ENCODE results near the gene KDELR3. TPM values are rescaled to one million over a fixed set of nuclear protein-coding genes. Genes with fewer than 3 reads are reported as not detected.

The KDELR3 gene
- polyA plus RNA-seq, 2 donors, result 1.0 to 1.3 TPM

GRCh38 chr22:38505541-38506117, 37.7 kb downstream of the KDELR3 start:
- 0% methylated on average over 39 to 69 of the region's 69 CpGs for WGBS, 2 donors
- Histone ChIP-seq H3K9me3 (ENCODE audit: control insufficient read depth in 2 of 2, insufficient read depth in 1 of 2, low read depth in 1 of 2, low read length in 1 of 2) (no peaks in the 10 kb centered on the region), H3K4me3 (ENCODE audit: low read depth in 1 of 2, low read length in 2 of 2) (peak overlapping the region; percentile 83 to 94), H3K4me1 (ENCODE audit: control insufficient read depth in 2 of 2, insufficient read depth in 2 of 2, low read length in 1 of 2) (peaks cover 0 to 6% of the 10 kb centered on the region in 2 donors), H3K36me3 (ENCODE audit: control insufficient read depth in 2 of 2, insufficient read depth in 2 of 2, low read length in 1 of 2) (peaks cover 0 to 3% of the 10 kb centered on the region in 2 donors), H3K27me3 (ENCODE audit: control insufficient read depth in 1 of 2, insufficient read depth in 2 of 2, low read length in 2 of 2) (no peaks in the 10 kb centered on the region), H3K27ac (ENCODE audit: low read depth in 2 of 2, low read length in 1 of 2) (peak overlapping the region; percentile 100)

- H3K4me1 ChIP-seq (ENCODE audit: control insufficient read depth in 2 of 2, insufficient read depth in 2 of 2, low read length in 1 of 2), result peaks cover 0 to 6% of the 10 kb centered on the region in 2 donors
- WGBS, 2 donors, result 0% methylated on average over 83 of the region's 83 CpGs
- H3K9me3 ChIP-seq (ENCODE audit: control insufficient read depth in 2 of 2, insufficient read depth in 1 of 2, low read depth in 1 of 2, low read length in 1 of 2), result no peaks in the 10 kb centered on the region
- H3K36me3 ChIP-seq (ENCODE audit: control insufficient read depth in 2 of 2, insufficient read depth in 2 of 2, low read length in 1 of 2), result peaks cover 0 to 3% of the 10 kb centered on the region in 2 donors
- H3K27me3 ChIP-seq (ENCODE audit: control insufficient read depth in 1 of 2, insufficient read depth in 2 of 2, low read length in 2 of 2), result no peaks in the 10 kb centered on the region
- peak within 1 kb of the TSS; percentile 83 to 94 for H3K4me3 ChIP-seq (ENCODE audit: low read depth in 1 of 2, low read length in 2 of 2)
- peak within 1 kb of the TSS; percentile 100 for H3K27ac ChIP-seq (ENCODE audit: low read depth in 2 of 2, low read length in 1 of 2)
Observed at GRCh38 chr22:38506118-38506962, 38.4 kb downstream of the KDELR3 start, which contains the start of gene DDX17. TSS of gene DDX17 (minus strand) at chr22:38506311.

- Histone ChIP-seq H3K4me3 (ENCODE audit: low read depth in 1 of 2, low read length in 2 of 2) (no peak overlapping the region), H3K36me3 (ENCODE audit: control insufficient read depth in 2 of 2, insufficient read depth in 2 of 2, low read length in 1 of 2) (no peaks in the 10 kb centered on the region), H3K9me3 (ENCODE audit: control insufficient read depth in 2 of 2, insufficient read depth in 1 of 2, low read depth in 1 of 2, low read length in 1 of 2) (no peaks in the 10 kb centered on the region), H3K4me1 (ENCODE audit: control insufficient read depth in 2 of 2, insufficient read depth in 2 of 2, low read length in 1 of 2) (no peaks in the 10 kb centered on the region), H3K27ac (ENCODE audit: low read depth in 2 of 2, low read length in 1 of 2) (no peak overlapping the region), H3K27me3 (ENCODE audit: control insufficient read depth in 1 of 2, insufficient read depth in 2 of 2, low read length in 2 of 2) (no peaks in the 10 kb centered on the region)
- 87 to 89% methylated on average over 5 of the region's 5 CpGs for WGBS, 2 donors
Observed at GRCh38 chr22:38510416-38510970, 42.6 kb downstream of the KDELR3 start.

GRCh38 chr22:38513063-38513462, 45.2 kb downstream of the KDELR3 start:
- Histone ChIP-seq H3K9me3 (ENCODE audit: control insufficient read depth in 2 of 2, insufficient read depth in 1 of 2, low read depth in 1 of 2, low read length in 1 of 2) (no peaks in the 10 kb centered on the region), H3K27ac (ENCODE audit: low read depth in 2 of 2, low read length in 1 of 2) (no peak overlapping the region), H3K4me3 (ENCODE audit: low read depth in 1 of 2, low read length in 2 of 2) (no peak overlapping the region), H3K36me3 (ENCODE audit: control insufficient read depth in 2 of 2, insufficient read depth in 2 of 2, low read length in 1 of 2) (no peaks in the 10 kb centered on the region), H3K27me3 (ENCODE audit: control insufficient read depth in 1 of 2, insufficient read depth in 2 of 2, low read length in 2 of 2) (no peaks in the 10 kb centered on the region), H3K4me1 (ENCODE audit: control insufficient read depth in 2 of 2, insufficient read depth in 2 of 2, low read length in 1 of 2) (no peaks in the 10 kb centered on the region)
- 54 to 82% methylated on average over 1 of the region's 1 CpG for WGBS, 2 donors

- H3K36me3 ChIP-seq (ENCODE audit: control insufficient read depth in 2 of 2, insufficient read depth in 2 of 2, low read length in 1 of 2), result no peaks in the 10 kb centered on the region
- H3K4me1 ChIP-seq (ENCODE audit: control insufficient read depth in 2 of 2, insufficient read depth in 2 of 2, low read length in 1 of 2), result no peaks in the 10 kb centered on the region
- no peak overlapping the region for H3K27ac ChIP-seq (ENCODE audit: low read depth in 2 of 2, low read length in 1 of 2)
- no peaks in the 10 kb centered on the region for H3K9me3 ChIP-seq (ENCODE audit: control insufficient read depth in 2 of 2, insufficient read depth in 1 of 2, low read depth in 1 of 2, low read length in 1 of 2)
- no peak overlapping the region for H3K4me3 ChIP-seq (ENCODE audit: low read depth in 1 of 2, low read length in 2 of 2)
- no peaks in the 10 kb centered on the region for H3K27me3 ChIP-seq (ENCODE audit: control insufficient read depth in 1 of 2, insufficient read depth in 2 of 2, low read length in 2 of 2)
- 82 to 83% methylated on average over 4 of the region's 4 CpGs for WGBS, 2 donors
Observed at GRCh38 chr22:38518620-38519019, 50.7 kb downstream of the KDELR3 start.

GRCh38 chr22:38519453-38520250, 51.8 kb downstream of the KDELR3 start:
- Histone ChIP-seq H3K27me3 (ENCODE audit: control insufficient read depth in 1 of 2, insufficient read depth in 2 of 2, low read length in 2 of 2) (no peaks in the 10 kb centered on the region), H3K4me1 (ENCODE audit: control insufficient read depth in 2 of 2, insufficient read depth in 2 of 2, low read length in 1 of 2) (no peaks in the 10 kb centered on the region), H3K9me3 (ENCODE audit: control insufficient read depth in 2 of 2, insufficient read depth in 1 of 2, low read depth in 1 of 2, low read length in 1 of 2) (no peaks in the 10 kb centered on the region), H3K4me3 (ENCODE audit: low read depth in 1 of 2, low read length in 2 of 2) (no peak overlapping the region), H3K27ac (ENCODE audit: low read depth in 2 of 2, low read length in 1 of 2) (no peak overlapping the region), H3K36me3 (ENCODE audit: control insufficient read depth in 2 of 2, insufficient read depth in 2 of 2, low read length in 1 of 2) (no peaks in the 10 kb centered on the region)
- WGBS, 2 donors, result 92 to 98% methylated on average over 2 of the region's 2 CpGs

GRCh38 chr22:38523029-38523428, 55.1 kb downstream of the KDELR3 start:
- Histone ChIP-seq H3K4me3 (ENCODE audit: low read depth in 1 of 2, low read length in 2 of 2) (no peak overlapping the region), H3K27me3 (ENCODE audit: control insufficient read depth in 1 of 2, insufficient read depth in 2 of 2, low read length in 2 of 2) (no peaks in the 10 kb centered on the region)

GRCh38 chr22:38523479-38523878, 55.6 kb downstream of the KDELR3 start:
- H3K27ac ChIP-seq (ENCODE audit: low read depth in 2 of 2, low read length in 1 of 2), result no peak overlapping the region
- no peaks in the 10 kb centered on the region for H3K9me3 ChIP-seq (ENCODE audit: control insufficient read depth in 2 of 2, insufficient read depth in 1 of 2, low read depth in 1 of 2, low read length in 1 of 2)
- WGBS, 2 donors, result 97% methylated on average over 5 of the region's 5 CpGs
- no peaks in the 10 kb centered on the region for H3K27me3 ChIP-seq (ENCODE audit: control insufficient read depth in 1 of 2, insufficient read depth in 2 of 2, low read length in 2 of 2)
- no peak overlapping the region for H3K4me3 ChIP-seq (ENCODE audit: low read depth in 1 of 2, low read length in 2 of 2)
- H3K36me3 ChIP-seq (ENCODE audit: control insufficient read depth in 2 of 2, insufficient read depth in 2 of 2, low read length in 1 of 2), result no peaks in the 10 kb centered on the region
- no peaks in the 10 kb centered on the region for H3K4me1 ChIP-seq (ENCODE audit: control insufficient read depth in 2 of 2, insufficient read depth in 2 of 2, low read length in 1 of 2)

More at GRCh38 chr22:38523029-38523428, 55.1 kb downstream of the KDELR3 start:
- Histone ChIP-seq H3K4me1 (ENCODE audit: control insufficient read depth in 2 of 2, insufficient read depth in 2 of 2, low read length in 1 of 2) (no peaks in the 10 kb centered on the region), H3K36me3 (ENCODE audit: control insufficient read depth in 2 of 2, insufficient read depth in 2 of 2, low read length in 1 of 2) (no peaks in the 10 kb centered on the region), H3K9me3 (ENCODE audit: control insufficient read depth in 2 of 2, insufficient read depth in 1 of 2, low read depth in 1 of 2, low read length in 1 of 2) (no peaks in the 10 kb centered on the region), H3K27ac (ENCODE audit: low read depth in 2 of 2, low read length in 1 of 2) (no peak overlapping the region)
- 89 to 93% methylated on average over 3 of the region's 3 CpGs for WGBS, 2 donors

- Histone ChIP-seq H3K4me1 (ENCODE audit: control insufficient read depth in 2 of 2, insufficient read depth in 2 of 2, low read length in 1 of 2) (no peaks in the 10 kb centered on the region), H3K9me3 (ENCODE audit: control insufficient read depth in 2 of 2, insufficient read depth in 1 of 2, low read depth in 1 of 2, low read length in 1 of 2) (no peaks in the 10 kb centered on the region), H3K27me3 (ENCODE audit: control insufficient read depth in 1 of 2, insufficient read depth in 2 of 2, low read length in 2 of 2) (no peaks in the 10 kb centered on the region), H3K4me3 (ENCODE audit: low read depth in 1 of 2, low read length in 2 of 2) (no peak overlapping the region), H3K36me3 (ENCODE audit: control insufficient read depth in 2 of 2, insufficient read depth in 2 of 2, low read length in 1 of 2) (no peaks in the 10 kb centered on the region), H3K27ac (ENCODE audit: low read depth in 2 of 2, low read length in 1 of 2) (no peak overlapping the region)
- WGBS, 2 donors, result 83 to 91% methylated on average over 3 of the region's 3 CpGs
Observed at GRCh38 chr22:38524429-38524828, 56.5 kb downstream of the KDELR3 start.

Data from esophagus (tissue), 2 donors.